Gastroesophageal sphincter (tissue), 3 donors: ENCODE measurements around the gene PXDN.

Experiments
- POLR2A ChIP-seq, 2 donors: fragments of 450-650 bp; IDR thresholded peaks; one replicate each; pipeline ENCODE4 v1.6.1; 2017; ENCODE audit warnings: antibody characterized with exemption in 2 of 2, mild to moderate bottlenecking in 2 of 2, moderate library complexity in 1 of 2
- POLR2AphosphoS5 ChIP-seq: sonication (generic); formaldehyde crosslinking; IDR thresholded peaks from one replicate; pipeline ENCODE4 v1.6.1; 2017; ENCODE audit warnings: antibody characterized with exemption
- TF ChIP-seq, protein P1 (sequence below), 4 experiments: fragments of 200-600 bp in 2 of 4; fragments of 450-650 bp in 2 of 4; sonication (generic) in 1 of 4; IDR thresholded peaks; one replicate each; pipeline ENCODE4 v1.5.1; 2017 to 2019; ENCODE audit warnings: antibody characterized with exemption in 4 of 4, mild to moderate bottlenecking in 2 of 4, moderate library complexity in 2 of 4

DNA sequence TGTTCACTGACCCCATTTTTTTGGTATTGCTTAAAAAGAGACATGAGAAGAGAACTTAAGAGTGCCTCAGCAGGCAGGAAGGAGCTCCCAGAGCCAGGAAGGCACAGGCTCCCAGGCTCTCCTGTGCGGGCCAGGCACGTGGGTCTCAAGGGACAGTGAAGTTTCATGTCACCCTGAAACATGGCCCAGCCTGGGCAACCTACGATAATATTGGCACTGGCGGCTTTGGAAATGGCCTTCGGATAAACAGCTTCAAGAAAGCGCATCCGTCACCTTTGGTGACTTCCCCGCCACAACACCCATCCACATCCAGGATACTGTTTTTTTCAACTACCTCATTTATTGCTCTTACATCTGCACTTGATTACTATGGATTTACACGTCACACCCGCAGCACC lies 30.5 kb downstream of the PXDN start:
- TF ChIP-seq, protein P1, sequence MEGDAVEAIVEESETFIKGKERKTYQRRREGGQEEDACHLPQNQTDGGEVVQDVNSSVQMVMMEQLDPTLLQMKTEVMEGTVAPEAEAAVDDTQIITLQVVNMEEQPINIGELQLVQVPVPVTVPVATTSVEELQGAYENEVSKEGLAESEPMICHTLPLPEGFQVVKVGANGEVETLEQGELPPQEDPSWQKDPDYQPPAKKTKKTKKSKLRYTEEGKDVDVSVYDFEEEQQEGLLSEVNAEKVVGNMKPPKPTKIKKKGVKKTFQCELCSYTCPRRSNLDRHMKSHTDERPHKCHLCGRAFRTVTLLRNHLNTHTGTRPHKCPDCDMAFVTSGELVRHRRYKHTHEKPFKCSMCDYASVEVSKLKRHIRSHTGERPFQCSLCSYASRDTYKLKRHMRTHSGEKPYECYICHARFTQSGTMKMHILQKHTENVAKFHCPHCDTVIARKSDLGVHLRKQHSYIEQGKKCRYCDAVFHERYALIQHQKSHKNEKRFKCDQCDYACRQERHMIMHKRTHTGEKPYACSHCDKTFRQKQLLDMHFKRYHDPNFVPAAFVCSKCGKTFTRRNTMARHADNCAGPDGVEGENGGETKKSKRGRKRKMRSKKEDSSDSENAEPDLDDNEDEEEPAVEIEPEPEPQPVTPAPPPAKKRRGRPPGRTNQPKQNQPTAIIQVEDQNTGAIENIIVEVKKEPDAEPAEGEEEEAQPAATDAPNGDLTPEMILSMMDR (IDR thresholded peaks at IDR 0.05) = no peak
- TF ChIP-seq POLR2A (IDR thresholded peaks at IDR 0.05) = no peak
- no peak for TF ChIP-seq POLR2AphosphoS5
